Measurements from ENCODE around the gene B4GALT1. TPM values are rescaled to one million over a fixed set of nuclear protein-coding genes. Genes with fewer than 3 reads are reported as not detected.

B4GALT1 gene
- total RNA-seq, 1 experiment from 2014 or later = 31.4 TPM

GRCh38 chr9:33190021-33190705 lies 23.0 kb upstream of the B4GALT1 start (continued):
- TF ChIP-seq, protein P1, sequence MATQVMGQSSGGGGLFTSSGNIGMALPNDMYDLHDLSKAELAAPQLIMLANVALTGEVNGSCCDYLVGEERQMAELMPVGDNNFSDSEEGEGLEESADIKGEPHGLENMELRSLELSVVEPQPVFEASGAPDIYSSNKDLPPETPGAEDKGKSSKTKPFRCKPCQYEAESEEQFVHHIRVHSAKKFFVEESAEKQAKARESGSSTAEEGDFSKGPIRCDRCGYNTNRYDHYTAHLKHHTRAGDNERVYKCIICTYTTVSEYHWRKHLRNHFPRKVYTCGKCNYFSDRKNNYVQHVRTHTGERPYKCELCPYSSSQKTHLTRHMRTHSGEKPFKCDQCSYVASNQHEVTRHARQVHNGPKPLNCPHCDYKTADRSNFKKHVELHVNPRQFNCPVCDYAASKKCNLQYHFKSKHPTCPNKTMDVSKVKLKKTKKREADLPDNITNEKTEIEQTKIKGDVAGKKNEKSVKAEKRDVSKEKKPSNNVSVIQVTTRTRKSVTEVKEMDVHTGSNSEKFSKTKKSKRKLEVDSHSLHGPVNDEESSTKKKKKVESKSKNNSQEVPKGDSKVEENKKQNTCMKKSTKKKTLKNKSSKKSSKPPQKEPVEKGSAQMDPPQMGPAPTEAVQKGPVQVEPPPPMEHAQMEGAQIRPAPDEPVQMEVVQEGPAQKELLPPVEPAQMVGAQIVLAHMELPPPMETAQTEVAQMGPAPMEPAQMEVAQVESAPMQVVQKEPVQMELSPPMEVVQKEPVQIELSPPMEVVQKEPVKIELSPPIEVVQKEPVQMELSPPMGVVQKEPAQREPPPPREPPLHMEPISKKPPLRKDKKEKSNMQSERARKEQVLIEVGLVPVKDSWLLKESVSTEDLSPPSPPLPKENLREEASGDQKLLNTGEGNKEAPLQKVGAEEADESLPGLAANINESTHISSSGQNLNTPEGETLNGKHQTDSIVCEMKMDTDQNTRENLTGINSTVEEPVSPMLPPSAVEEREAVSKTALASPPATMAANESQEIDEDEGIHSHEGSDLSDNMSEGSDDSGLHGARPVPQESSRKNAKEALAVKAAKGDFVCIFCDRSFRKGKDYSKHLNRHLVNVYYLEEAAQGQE (IDR thresholded peaks at IDR 0.05; ENCODE audit: low read depth) = no peak
- TF ChIP-seq SIN3A (IDR thresholded peaks at IDR 0.05; ENCODE audit: low read depth) (no peak), FOSL1 (IDR thresholded peaks at IDR 0.05; ENCODE audit: low read depth) (no peak), RAD21 (IDR thresholded peaks at IDR 0.05; ENCODE audit: low read depth) (no peak), TCF7L2 (IDR thresholded peaks at IDR 0.05; ENCODE audit: borderline replicate concordance, extremely low read depth, insufficient read depth, insufficient read length) (no peak), SP1 (IDR thresholded peaks at IDR 0.05; ENCODE audit: low read depth) (no peak), MAX (IDR thresholded peaks at IDR 0.05) (no peak)

DNA sequence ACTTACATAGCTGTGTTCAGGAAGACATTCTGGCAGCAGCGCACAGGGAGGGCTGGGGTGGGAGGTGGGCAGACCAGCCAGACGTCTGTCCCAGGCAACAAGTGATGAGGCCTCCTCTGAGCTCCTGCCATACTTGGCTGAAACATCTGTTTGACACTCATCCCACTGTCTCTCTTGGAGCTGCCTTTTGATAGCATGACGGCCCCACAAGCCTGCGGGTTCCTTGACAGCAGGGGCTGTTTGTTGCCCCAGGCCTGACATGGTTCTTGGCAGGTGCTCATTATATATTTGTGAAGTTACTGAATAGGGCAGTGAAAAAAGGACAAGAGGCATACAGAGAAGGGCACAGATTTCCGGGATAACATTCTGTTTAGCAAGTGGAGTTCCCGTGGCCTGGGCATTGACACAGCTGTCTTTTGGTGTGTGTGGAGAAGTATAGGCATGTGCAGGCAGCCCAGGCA lies 22.2 kb upstream of the B4GALT1 start:
- H3K27ac ChIP-seq (ENCODE audit: low read depth, low read length) = no peak overlapping the region
- POLR2A ChIA-PET = interaction anchor here (0.6 kb wide), 1 partner anchor 162 kb away, joined by 4 read pairs; no protein-coding TSS in a partner anchor

More for the DNA sequence above, 22.2 kb upstream of the B4GALT1 start:
- peaks cover 2 to 7% of the 10 kb centered on the region in 2 experiments; a peak in 3 of 4 replicates for H3K4me1 ChIP-seq (ENCODE audit: control insufficient read depth in 1 of 2, insufficient read depth in 2 of 2, low read length in 2 of 2)
- no peak overlapping the region for H3K9ac ChIP-seq (ENCODE audit: low read length)
- BruUV-seq (replicated peaks) = no TSS peak
- H3K9me3 ChIP-seq (ENCODE audit: control insufficient read depth in 1 of 2, insufficient read depth in 1 of 2, low read depth in 1 of 2, low read length in 2 of 2) = no peaks in the 10 kb centered on the region
- CTCF ChIA-PET = no interaction called here
- TF ChIP-seq EGR1 (IDR thresholded peaks at IDR 0.05; ENCODE audit: low read depth) = no peak
- H3K36me3 ChIP-seq (ENCODE audit: control insufficient read depth in 1 of 2, insufficient read depth in 2 of 2, low read length in 2 of 2) = no peaks in the 10 kb centered on the region
- H3K4me3 ChIP-seq (replicated peaks in 1 of 2; ENCODE audit: low read depth in 1 of 2, low read length in 2 of 2) = no peak overlapping the region
- RAD21 ChIA-PET (ENCODE audit: low non-redundant PET in 1 of 2, low total read pairs in 2 of 2, uncharacterized antibody in 2 of 2, unreplicated experiment in 2 of 2) = no interaction called here
- ATAC-seq (no peak), DNase-seq (ENCODE audit: low read depth, low spot score) (no peak)
- intact Hi-C loops (cut with micrococcal nuclease) = no loop called here
- no peaks in the 10 kb centered on the region for H3K9me2 ChIP-seq (ENCODE audit: insufficient read depth)
- H3K79me2 ChIP-seq (ENCODE audit: insufficient read depth, low read length) = no peaks in the 10 kb centered on the region
- no peaks in the 10 kb centered on the region for H4K20me1 ChIP-seq (ENCODE audit: insufficient read depth)
- H3K4me2 ChIP-seq (ENCODE audit: low read length) = no peak overlapping the region
- no peaks in the 10 kb centered on the region for H3K27me3 ChIP-seq (ENCODE audit: insufficient read depth, low read length)
- no peak overlapping the region for H2AFZ ChIP-seq (ENCODE audit: low read depth, low read length, poor library complexity, severe bottlenecking)

Measured in HCT116 (cell line).